Measurements from ENCODE around the gene OR6S1. TPM values are rescaled to one million over a fixed set of nuclear protein-coding genes. Genes with fewer than 3 reads are reported as not detected.

OR6S1 gene
- total and polyA plus RNA-seq, 4 experiments from 2014 or later, result not detected

DNA sequence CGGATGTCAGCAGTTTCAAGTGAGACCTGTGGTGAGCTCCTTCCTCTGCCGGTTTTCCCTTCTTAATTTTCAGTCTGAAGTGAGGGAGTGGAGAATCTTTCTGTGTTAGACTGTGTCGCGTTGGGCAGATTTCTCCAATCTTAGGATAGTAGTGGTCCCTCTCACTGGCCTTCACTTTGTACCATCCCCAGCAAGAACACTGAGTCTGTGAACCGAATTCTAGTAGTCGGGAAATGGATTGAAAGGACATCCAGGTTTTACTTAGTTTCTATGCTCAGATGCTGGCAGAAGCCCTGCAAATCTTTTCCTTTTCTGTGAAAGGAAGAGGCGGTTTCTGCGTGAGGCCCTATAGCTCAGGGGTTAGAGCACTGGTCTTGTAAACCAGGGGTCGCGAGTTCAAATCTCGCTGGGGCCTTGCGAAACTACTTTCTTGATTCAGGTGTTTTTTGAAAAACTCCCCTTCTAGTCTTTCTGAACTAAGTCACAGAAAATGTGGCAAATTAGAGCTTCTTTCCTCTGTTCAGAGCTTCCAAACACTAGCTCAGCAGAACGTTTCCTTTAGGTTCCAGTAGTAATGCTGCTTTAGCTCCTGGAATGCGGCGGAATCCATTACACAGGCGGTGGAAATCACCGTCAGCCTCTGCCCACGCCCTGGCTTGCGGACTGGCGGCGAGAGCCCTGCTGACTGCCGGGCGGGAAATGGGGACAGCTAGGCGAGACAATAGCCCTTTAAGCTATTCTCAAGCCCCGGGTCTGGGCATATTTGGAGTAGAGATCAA, 40.0 kb upstream of the OR6S1 start:
- H3K4me3 Mint-ChIP-seq, result no peak overlapping the region
- no peak overlapping the region for H3K27ac Mint-ChIP-seq
- Histone ChIP-seq H3K4me1 (ENCODE audit: insufficient read depth, low read length) (peaks cover 35% of the 10 kb centered on the region), H3K4me3 (ENCODE audit: low read length in 2 of 2) (peak overlapping the region; percentile 75 to 88), H3K27ac (ENCODE audit: low read depth, low read length) (peak overlapping the region; percentile 91), H3K36me3 (ENCODE audit: insufficient read depth, low read length) (no peaks in the 10 kb centered on the region), H3K27me3 (ENCODE audit: insufficient read depth, low read length) (no peaks in the 10 kb centered on the region), H3K9me3 (ENCODE audit: control insufficient read depth in 1 of 2, low read length in 2 of 2) (no peaks in the 10 kb centered on the region)
- intact Hi-C loops (cut with micrococcal nuclease), result loop anchor here (1.0 to 5.0 kb wide), 7 partner anchors 18 to 701 kb away; partner anchors contain the start of genes HNRNPC, PIP4P1, SUPT16H and TEP1
- CTCF ChIA-PET (ENCODE audit: partially characterized antibody), result interaction anchor here (0.9 to 21.1 kb wide), 14 partner anchors 9 to 354 kb away, joined by 3 to 349 read pairs (median 8); partner anchors contain the start of genes ANG, CCNB1IP1, PARP2 and PNP
- H3K27me3 Mint-ChIP-seq, result peaks cover 0 to 8% of the 10 kb centered on the region in 2 donors
- H3K36me3 Mint-ChIP-seq, result no peaks in the 10 kb centered on the region
- peaks cover 9 to 23% (median 16%) of the 10 kb centered on the region in 4 donors for H3K4me1 Mint-ChIP-seq
- peak; percentile 89 to 93 (median 90) for DNase-seq
- POLR2A ChIA-PET (ENCODE audit: partially characterized antibody), result interaction anchor here (0.7 to 6.8 kb wide), 28 partner anchors 10 to 422 kb away, joined by 3 to 85 read pairs (median 7); partner anchors contain the start of genes APEX1, CCNB1IP1, PARP2 and PIP4P1
- peaks cover 0 to 6% (median 0%) of the 10 kb centered on the region in 8 donors for H3K9me3 Mint-ChIP-seq

DNA sequence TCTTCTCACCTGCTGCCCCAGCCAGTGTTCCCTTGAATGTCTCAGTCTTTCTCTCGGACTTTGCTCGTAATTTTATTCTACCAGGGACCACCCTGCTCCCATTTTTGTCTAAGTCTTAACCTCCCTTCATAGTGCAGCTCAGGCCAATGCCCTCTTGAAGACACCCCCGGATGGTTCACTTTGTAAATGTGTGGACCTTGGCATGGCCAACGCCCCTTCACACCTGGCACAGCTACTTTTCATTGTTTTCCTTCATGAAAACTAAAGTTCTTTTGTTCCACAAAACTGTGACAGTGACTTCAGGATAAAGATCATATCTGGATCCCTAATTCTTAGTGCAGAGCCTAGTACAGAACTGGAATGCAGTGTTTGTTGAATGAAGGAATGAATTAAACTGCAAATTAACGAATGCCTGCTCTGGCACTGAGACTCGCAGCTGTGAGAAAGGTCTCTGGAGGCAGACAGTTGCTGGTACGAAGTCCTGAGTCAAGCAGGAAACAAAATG, 39.4 kb upstream of the OR6S1 start:
- H3K9me3 ChIP-seq (ENCODE audit: control insufficient read depth in 1 of 2, low read length in 2 of 2), result no peaks in the 10 kb centered on the region
- Mint-ChIP-seq H3K27me3 (peaks cover 0 to 8% of the 10 kb centered on the region in 2 donors), H3K36me3 (no peaks in the 10 kb centered on the region), H3K27ac (no peak overlapping the region), H3K4me3 (no peak overlapping the region), H3K9me3 (peaks cover 0 to 6% (median 0%) of the 10 kb centered on the region in 8 donors), H3K4me1 (peaks cover 9 to 20% (median 14%) of the 10 kb centered on the region in 4 donors)
- intact Hi-C loops (cut with micrococcal nuclease), result loop anchor here (1.0 to 5.0 kb wide), 4 partner anchors 18 to 701 kb away; partner anchors contain the start of genes HNRNPC, SUPT16H and ZNF219
- H3K27me3 ChIP-seq (ENCODE audit: insufficient read depth, low read length), result no peaks in the 10 kb centered on the region
- H3K27ac ChIP-seq (ENCODE audit: low read depth, low read length), result peak overlapping the region; percentile 91
- H3K36me3 ChIP-seq (ENCODE audit: insufficient read depth, low read length), result no peaks in the 10 kb centered on the region
- ChIA-PET POLR2A (ENCODE audit: partially characterized antibody) (interaction anchor here (0.9 to 6.8 kb wide), 20 partner anchors 11 to 353 kb away, joined by 3 to 85 read pairs (median 12); partner anchors contain the start of genes APEX1, CCNB1IP1, PARP2 and PIP4P1), CTCF (ENCODE audit: partially characterized antibody) (interaction anchor here (1.1 to 21.1 kb wide), 10 partner anchors 10 to 354 kb away, joined by 3 to 349 read pairs (median 14); partner anchors contain the start of genes ANG, PARP2 and PNP)
- H3K4me3 ChIP-seq (ENCODE audit: low read length in 2 of 2), result peak overlapping the region; percentile 57 to 88
- DNase-seq, result no peak
- H3K4me1 ChIP-seq (ENCODE audit: insufficient read depth, low read length), result peaks cover 35% of the 10 kb centered on the region

DNA sequence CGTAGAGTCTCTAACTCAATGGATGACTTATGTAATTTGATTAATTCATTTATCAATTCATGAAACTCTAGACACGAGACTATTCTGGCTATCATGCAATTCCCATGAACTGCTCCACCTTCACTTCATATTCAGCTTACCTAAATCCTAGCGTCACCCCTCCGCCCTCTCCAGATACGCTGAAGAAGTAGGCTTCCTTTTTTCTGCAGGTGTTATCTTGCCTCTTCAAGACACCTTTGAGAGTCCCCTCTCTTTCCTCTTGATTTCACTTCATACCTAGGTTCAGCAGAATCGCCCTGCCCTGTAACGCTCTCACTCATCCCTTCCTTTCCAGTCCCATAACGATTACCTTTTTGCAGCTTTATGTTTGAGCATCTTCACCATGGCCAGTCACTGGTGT, 38.9 kb upstream of the OR6S1 start:
- intact Hi-C loops (cut with micrococcal nuclease), result loop anchor here (5.0 kb wide), 3 partner anchors 417 to 702 kb away; partner anchors contain the start of genes HNRNPC, SUPT16H and ZNF219
- Mint-ChIP-seq H3K4me1 (peaks cover 9 to 20% (median 14%) of the 10 kb centered on the region in 4 donors), H3K27me3 (peaks cover 0 to 8% of the 10 kb centered on the region in 2 donors), H3K27ac (no peak overlapping the region), H3K4me3 (no peak overlapping the region), H3K36me3 (no peaks in the 10 kb centered on the region), H3K9me3 (peaks cover 0 to 6% (median 0%) of the 10 kb centered on the region in 8 donors)
- Histone ChIP-seq H3K36me3 (ENCODE audit: insufficient read depth, low read length) (no peaks in the 10 kb centered on the region), H3K4me3 (ENCODE audit: low read length in 2 of 2) (peak overlapping the region; percentile 57 to 88), H3K27ac (ENCODE audit: low read depth, low read length) (peak overlapping the region; percentile 91), H3K27me3 (ENCODE audit: insufficient read depth, low read length) (no peaks in the 10 kb centered on the region), H3K4me1 (ENCODE audit: insufficient read depth, low read length) (peaks cover 35% of the 10 kb centered on the region), H3K9me3 (ENCODE audit: control insufficient read depth in 1 of 2, low read length in 2 of 2) (no peaks in the 10 kb centered on the region)
- no peak for DNase-seq
- CTCF ChIA-PET (ENCODE audit: partially characterized antibody), result interaction anchor here (1.1 to 21.1 kb wide), 7 partner anchors 10 to 353 kb away, joined by 3 to 349 read pairs (median 20); partner anchors contain the start of gene ANG
- POLR2A ChIA-PET (ENCODE audit: partially characterized antibody), result interaction anchor here (0.5 to 6.8 kb wide), 13 partner anchors 11 to 1201 kb away, joined by 3 to 85 read pairs (median 43); partner anchors contain the start of genes PARP2, PIP4P1 and PNP

DNA sequence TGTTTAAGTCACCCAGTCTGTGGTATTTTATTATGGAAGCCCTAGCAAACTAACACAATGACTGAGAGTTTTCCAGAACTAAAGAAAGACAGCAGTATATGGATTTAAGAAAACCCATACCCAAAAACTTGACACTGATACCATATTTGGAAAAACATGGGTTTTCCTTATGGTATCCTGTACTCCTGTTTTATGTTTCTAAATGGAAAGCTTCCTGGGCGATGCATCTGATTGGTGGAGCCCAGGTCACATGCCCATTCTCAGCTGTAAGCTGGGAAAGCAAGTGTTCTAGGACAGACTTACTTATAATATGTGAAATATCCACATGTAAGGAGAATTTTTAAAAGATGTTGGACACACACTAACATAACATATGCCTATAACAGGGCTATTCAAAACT, 38.4 kb upstream of the OR6S1 start:
- H3K9me3 Mint-ChIP-seq, result peaks cover 0 to 6% (median 0%) of the 10 kb centered on the region in 8 donors
- peaks cover 0 to 8% of the 10 kb centered on the region in 2 donors for H3K27me3 Mint-ChIP-seq
- peaks cover 5 to 20% (median 12%) of the 10 kb centered on the region in 4 donors for H3K4me1 Mint-ChIP-seq
- ChIA-PET POLR2A (ENCODE audit: partially characterized antibody) (interaction anchor here (0.5 to 6.8 kb wide), 7 partner anchors 12 to 1202 kb away, joined by 3 to 70 read pairs (median 43); partner anchors contain the start of gene PIP4P1), CTCF (ENCODE audit: partially characterized antibody) (interaction anchor here (1.1 to 21.1 kb wide), 5 partner anchors 11 to 291 kb away, joined by 3 to 349 read pairs (median 17); partner anchors contain the start of gene ANG)
- no peak overlapping the region for H3K4me3 Mint-ChIP-seq
- H3K36me3 Mint-ChIP-seq, result no peaks in the 10 kb centered on the region
- peak overlapping the region in 1 of 7 donors; percentile 57 for H3K27ac Mint-ChIP-seq
- H3K36me3 ChIP-seq (ENCODE audit: insufficient read depth, low read length), result no peaks in the 10 kb centered on the region
- no peaks in the 10 kb centered on the region for H3K9me3 ChIP-seq (ENCODE audit: control insufficient read depth in 1 of 2, low read length in 2 of 2)
- H3K27ac ChIP-seq (ENCODE audit: low read depth, low read length), result no peak overlapping the region
- H3K4me1 ChIP-seq (ENCODE audit: insufficient read depth, low read length), result peaks cover 31% of the 10 kb centered on the region
- DNase-seq, result no peak
- intact Hi-C loops (cut with micrococcal nuclease), result loop anchor here (5.0 kb wide), 3 partner anchors 417 to 702 kb away; partner anchors contain the start of genes HNRNPC, SUPT16H and ZNF219
- no peak overlapping the region for H3K4me3 ChIP-seq (ENCODE audit: low read length in 2 of 2)
- H3K27me3 ChIP-seq (ENCODE audit: insufficient read depth, low read length), result no peaks in the 10 kb centered on the region

DNA sequence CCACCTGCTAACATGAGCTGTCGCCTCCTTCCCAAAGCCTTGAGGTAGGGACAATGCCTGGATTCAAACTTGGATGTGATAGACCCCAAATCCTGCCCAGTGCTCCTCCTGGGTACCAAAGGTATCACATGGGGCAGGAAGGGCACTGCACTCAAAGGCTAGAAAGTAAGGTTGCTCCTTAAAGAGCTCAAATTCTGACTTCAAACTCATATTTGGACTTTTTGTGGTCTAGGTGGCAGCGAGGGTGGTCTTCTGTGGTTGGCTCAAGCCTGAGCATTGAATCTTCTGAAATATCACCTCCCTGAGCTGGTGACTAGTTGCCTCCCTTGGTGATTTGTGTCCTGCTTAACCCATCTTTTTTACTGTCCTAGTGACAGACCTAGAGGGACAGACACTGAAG, 34.6 kb upstream of the OR6S1 start:
- Histone ChIP-seq H3K4me3 (ENCODE audit: low read length in 2 of 2) (no peak overlapping the region), H3K36me3 (ENCODE audit: insufficient read depth, low read length) (no peaks in the 10 kb centered on the region), H3K27me3 (ENCODE audit: insufficient read depth, low read length) (no peaks in the 10 kb centered on the region), H3K4me1 (ENCODE audit: insufficient read depth, low read length) (peaks cover 17% of the 10 kb centered on the region), H3K27ac (ENCODE audit: low read depth, low read length) (no peak overlapping the region), H3K9me3 (ENCODE audit: control insufficient read depth in 1 of 2, low read length in 2 of 2) (no peaks in the 10 kb centered on the region)
- Mint-ChIP-seq H3K4me1 (peaks cover 0 to 13% (median 6%) of the 10 kb centered on the region in 4 donors), H3K27me3 (no peaks in the 10 kb centered on the region), H3K4me3 (no peak overlapping the region), H3K36me3 (no peaks in the 10 kb centered on the region), H3K9me3 (no peaks in the 10 kb centered on the region), H3K27ac (no peak overlapping the region)
- CTCF ChIA-PET (ENCODE audit: partially characterized antibody), result interaction anchor here (0.8 to 11.0 kb wide), 4 partner anchors 11 to 181 kb away, joined by 3 to 87 read pairs (median 4); partner anchors contain the start of gene ANG
- DNase-seq, result no peak
- POLR2A ChIA-PET (ENCODE audit: partially characterized antibody), result interaction anchor here (0.6 kb wide), 1 partner anchor 781 kb away, joined by 5 read pairs; no protein-coding TSS in a partner anchor
- intact Hi-C loops (cut with micrococcal nuclease), result no loop called here

DNA sequence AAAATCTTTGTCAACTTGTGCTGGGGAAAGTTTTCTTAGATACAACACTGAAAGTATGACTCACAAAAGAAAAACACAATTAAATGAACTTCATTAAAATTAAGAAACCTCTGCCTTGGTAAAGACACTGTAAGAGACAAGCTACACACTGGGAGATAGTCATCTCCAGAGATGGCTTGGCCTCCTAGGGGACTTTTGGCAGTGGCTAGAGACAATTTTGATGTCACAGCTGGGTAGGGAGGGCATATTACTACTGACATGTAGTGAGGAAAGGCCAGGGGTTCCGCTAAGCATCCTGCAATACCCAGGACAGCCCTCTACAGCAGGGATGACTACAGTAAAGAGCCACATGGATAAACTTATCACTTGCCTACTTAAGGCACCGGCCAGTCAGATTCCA, 34.2 kb upstream of the OR6S1 start:
- H3K4me3 ChIP-seq (ENCODE audit: low read length in 2 of 2), result no peak overlapping the region
- ChIA-PET CTCF (ENCODE audit: partially characterized antibody) (interaction anchor here (0.8 to 11.0 kb wide), 2 partner anchors 10 to 15 kb away, joined by 3 to 87 read pairs; partner anchors contain the start of gene ANG), POLR2A (ENCODE audit: partially characterized antibody) (no interaction called here)
- no peak overlapping the region for H3K4me3 Mint-ChIP-seq
- H3K27me3 ChIP-seq (ENCODE audit: insufficient read depth, low read length), result no peaks in the 10 kb centered on the region
- peaks cover 13% of the 10 kb centered on the region for H3K4me1 ChIP-seq (ENCODE audit: insufficient read depth, low read length)
- no peaks in the 10 kb centered on the region for H3K27me3 Mint-ChIP-seq
- H3K27ac ChIP-seq (ENCODE audit: low read depth, low read length), result no peak overlapping the region
- no peak for DNase-seq
- peaks cover 0 to 9% (median 4%) of the 10 kb centered on the region in 4 donors for H3K4me1 Mint-ChIP-seq
- H3K36me3 ChIP-seq (ENCODE audit: insufficient read depth, low read length), result no peaks in the 10 kb centered on the region
- no peak overlapping the region for H3K27ac Mint-ChIP-seq
- no peaks in the 10 kb centered on the region for H3K9me3 ChIP-seq (ENCODE audit: control insufficient read depth in 1 of 2, low read length in 2 of 2)
- H3K36me3 Mint-ChIP-seq, result no peaks in the 10 kb centered on the region
- intact Hi-C loops (cut with micrococcal nuclease), result no loop called here
- H3K9me3 Mint-ChIP-seq, result no peaks in the 10 kb centered on the region
